HG03066 (cell line): ENCODE measurements around the gene METRN.

Source experiments
- ATAC-seq: cut with Tn5 transposase; IDR thresholded peaks from one replicate; pipeline ENCODE4 v1.9.1; 2021; ENCODE audit warnings: low read depth; ENCODE audit not compliant: unreplicated experiment

Gene METRN

GRCh38 chr16:714558-715476 lies at the start of gene METRN:
Gene METRN (plus strand): TSS chr16:715118. CDS start chr16:715290, 172 bp downstream.
- ATAC-seq, result peak; percentile 56

- ATAC-seq, result no peak
These were observed 48.3 kb upstream of the METRN start for GRCh38 chr16:666572-666971.

GRCh38 chr16:667113-667779 lies 47.7 kb upstream of the METRN start:
- no peak for ATAC-seq

GRCh38 chr16:667780-668518 lies 47.0 kb upstream of the METRN start, which contains the start of gene RHOT2:
Gene RHOT2 (plus strand): TSS chr16:668132. CDS start chr16:668200, 68 bp downstream.
- ATAC-seq, result peak; percentile 77

- peak; percentile 14 for ATAC-seq
These were observed 46.3 kb upstream of the METRN start for GRCh38 chr16:668519-669171.

- no peak for ATAC-seq
These were observed 45.3 kb upstream of the METRN start for GRCh38 chr16:669666-670065.

- ATAC-seq, result no peak
These were observed 44.2 kb upstream of the METRN start for GRCh38 chr16:670485-671352.

GRCh38 chr16:671353-672131 lies 43.4 kb upstream of the METRN start:
- no peak for ATAC-seq

GRCh38 chr16:672371-672770 lies 42.5 kb upstream of the METRN start:
- ATAC-seq, result no peak

- no peak for ATAC-seq
These were observed 42.1 kb upstream of the METRN start for GRCh38 chr16:672851-673250.

- no peak for ATAC-seq
These were observed 41.4 kb upstream of the METRN start for GRCh38 chr16:673399-673991.

- ATAC-seq, result no peak
These were observed 40.6 kb upstream of the METRN start for GRCh38 chr16:674214-674881.

GRCh38 chr16:674968-675883 lies 39.7 kb upstream of the METRN start, which contains the start of gene RHBDL1:
Gene RHBDL1 (plus strand): TSS chr16:675671. CDS start chr16:675791, 120 bp downstream.
- ATAC-seq, result no peak

GRCh38 chr16:675884-676564 lies 38.9 kb upstream of the METRN start:
- no peak for ATAC-seq

- ATAC-seq, result no peak
These were observed 38.4 kb upstream of the METRN start for GRCh38 chr16:676565-676902.

- ATAC-seq, result no peak
These were observed 38.0 kb upstream of the METRN start for GRCh38 chr16:676913-677312.
